Measurements from ENCODE around the gene VILL.

GRCh38 chr3:38032328-38032865 is 41.8 kb downstream of the VILL start:
- TF ChIP-seq EZH2 (IDR thresholded peaks at IDR 0.05; ENCODE audit: borderline replicate concordance, low read depth, low read length, severe bottlenecking): no peak
- no peak for TF ChIP-seq CTCF (IDR thresholded peaks at IDR 0.05; ENCODE audit: borderline replicate concordance, extremely low read depth, low read length, poor library complexity, severe bottlenecking)
